Measurements from ENCODE around the gene CEP135. TPM values are rescaled to one million over a fixed set of nuclear protein-coding genes. Genes with fewer than 3 reads are reported as not detected.
"Not testable (repeated sequence)": the region's sequence is repeated elsewhere in the genome, so short reads cannot be mapped to it uniquely, and the experiment has no call there.

CEP135 gene
- 10 to 100 TPM; 10.8 to 26.6 (median 16.3) TPM for polyA plus RNA-seq (ENCODE audit: insufficient read length in 4 of 4)

- DNase-seq (ENCODE audit: low read depth in 4 of 4, low spot score in 2 of 4) = peak; percentile 86 to 90 (median 86)
Measured at GRCh38 chr4:55948726-55949481, at the start of gene CEP135. Gene CEP135 (plus strand): TSS chr4:55948945. CDS start chr4:55952131, 3,186 bp downstream.

DNA sequence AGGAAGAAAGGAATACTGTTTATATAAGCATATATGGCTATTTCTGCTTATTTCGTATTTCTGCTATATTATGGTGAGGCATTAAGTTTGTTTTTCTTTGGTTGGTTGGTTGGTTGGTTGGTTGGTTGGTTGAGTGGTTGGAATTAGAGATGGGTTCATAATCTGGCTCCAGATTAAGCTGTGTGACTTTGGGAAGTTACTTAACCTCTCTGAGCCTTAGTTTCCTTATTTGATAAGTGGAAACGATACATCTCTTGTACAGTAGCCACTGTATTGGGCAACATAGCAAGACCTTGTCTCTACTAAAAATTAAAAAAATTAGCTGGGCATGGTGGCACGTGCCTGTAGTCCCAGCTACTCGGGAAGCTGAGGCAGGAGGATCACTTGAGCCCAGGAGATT, 46.1 kb upstream of the CEP135 start:
- DNase-seq (ENCODE audit: low read depth in 4 of 4, low spot score in 2 of 4) = no peak

DNA sequence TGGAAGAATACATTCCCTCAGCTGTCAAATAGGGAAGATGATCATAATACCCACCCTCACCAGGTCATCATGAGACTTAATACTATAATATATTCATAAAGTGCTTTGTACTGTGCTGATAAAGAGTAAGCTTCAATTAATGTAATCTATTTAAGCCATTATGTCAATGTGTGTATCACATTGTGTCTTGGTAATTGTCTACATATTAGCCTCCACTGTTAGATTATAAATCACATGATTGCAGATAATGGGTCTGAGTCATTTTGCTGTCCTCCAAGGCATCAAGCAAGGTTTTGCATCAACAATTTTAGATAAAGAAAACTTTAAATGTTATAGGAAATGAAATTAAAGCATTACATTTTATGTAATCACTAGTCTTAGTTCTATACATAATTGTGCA, 45.2 kb upstream of the CEP135 start:
- no peak for DNase-seq (ENCODE audit: low read depth in 4 of 4, low spot score in 2 of 4)

DNA sequence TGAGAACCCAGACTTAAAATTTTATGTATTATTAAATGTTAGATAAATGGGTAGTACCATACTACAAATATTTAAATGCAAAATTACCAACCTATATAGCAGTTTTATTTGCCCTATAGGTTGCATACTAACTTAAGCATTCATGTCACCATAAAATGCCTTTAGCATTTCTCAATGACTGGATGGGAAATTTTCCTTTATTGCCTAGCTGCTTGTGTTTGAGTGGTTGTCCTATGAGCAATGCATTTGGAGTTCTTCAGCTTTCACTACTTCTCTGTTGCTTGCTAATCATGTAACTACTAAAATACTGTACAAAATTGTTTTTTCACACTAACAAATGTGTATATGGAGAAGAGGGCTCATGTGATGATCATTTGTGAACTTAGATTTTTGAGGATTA, 44.2 kb upstream of the CEP135 start:
- DNase-seq (ENCODE audit: low read depth in 4 of 4, low spot score in 2 of 4) = no peak

DNA sequence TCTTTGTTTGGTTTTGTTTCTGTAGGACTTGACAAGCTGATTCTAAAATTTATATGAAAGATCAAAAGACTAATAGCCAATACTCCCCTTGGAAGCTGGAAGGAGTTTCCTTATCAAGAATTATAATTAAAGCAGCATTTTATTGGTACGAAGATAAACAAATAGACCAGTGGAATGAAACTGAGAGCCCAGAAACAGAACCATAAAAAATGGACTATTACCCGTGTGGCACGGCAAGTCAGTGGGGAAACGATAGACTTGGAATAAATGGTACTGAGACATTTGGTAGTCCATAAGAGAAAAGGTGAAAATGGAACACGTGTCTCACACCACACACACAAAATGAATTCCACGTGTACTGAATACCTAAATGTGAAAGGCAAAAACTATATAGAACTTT, 42.4 kb upstream of the CEP135 start:
- DNase-seq (ENCODE audit: low read depth in 4 of 4, low spot score in 2 of 4) = no peak

DNA sequence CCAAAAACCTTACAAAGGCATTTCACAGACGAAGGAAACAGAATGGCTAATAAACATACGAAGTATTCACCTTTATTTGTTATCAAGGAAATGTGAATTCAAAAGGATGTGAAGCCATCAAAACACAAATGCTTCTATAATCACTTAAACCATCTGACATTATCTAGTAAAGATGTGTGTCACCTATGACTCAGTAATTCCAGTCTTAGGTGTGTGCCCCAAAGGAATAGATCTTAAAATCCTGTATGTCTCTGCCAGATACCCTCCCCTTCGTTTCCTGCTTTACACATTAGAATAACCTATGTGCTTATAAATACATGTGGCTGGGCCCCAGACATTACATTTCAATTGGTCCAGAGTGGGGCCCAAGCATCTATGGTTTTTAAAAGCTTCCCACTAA, 41.8 kb upstream of the CEP135 start:
- no peak for DNase-seq (ENCODE audit: low read depth in 4 of 4, low spot score in 2 of 4)

GRCh38 chr4:55907469-55907868, 41.3 kb upstream of the CEP135 start:
- DNase-seq (ENCODE audit: low read depth in 4 of 4, low spot score in 2 of 4) = no peak

DNA sequence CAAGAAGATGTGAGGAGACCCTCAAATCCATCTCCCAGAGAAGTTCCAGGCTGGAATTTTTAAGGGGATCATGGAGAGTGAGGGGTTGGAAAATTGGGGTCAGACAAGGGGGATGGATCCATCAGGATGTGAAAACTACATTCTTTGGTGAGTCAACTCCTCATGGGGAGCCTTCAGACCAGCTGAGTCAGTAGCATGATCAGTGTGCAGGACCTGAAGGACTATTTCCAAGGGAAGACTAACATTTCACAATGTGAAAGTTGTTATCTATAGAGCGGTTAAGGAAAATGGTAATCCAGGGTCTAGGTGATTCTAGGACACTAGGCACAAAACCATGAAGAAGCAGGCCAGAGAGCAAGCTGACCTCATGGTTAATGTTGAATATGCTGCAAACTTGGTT, 38.6 kb upstream of the CEP135 start:
- DNase-seq (ENCODE audit: low read depth in 4 of 4, low spot score in 2 of 4) = no peak

DNA sequence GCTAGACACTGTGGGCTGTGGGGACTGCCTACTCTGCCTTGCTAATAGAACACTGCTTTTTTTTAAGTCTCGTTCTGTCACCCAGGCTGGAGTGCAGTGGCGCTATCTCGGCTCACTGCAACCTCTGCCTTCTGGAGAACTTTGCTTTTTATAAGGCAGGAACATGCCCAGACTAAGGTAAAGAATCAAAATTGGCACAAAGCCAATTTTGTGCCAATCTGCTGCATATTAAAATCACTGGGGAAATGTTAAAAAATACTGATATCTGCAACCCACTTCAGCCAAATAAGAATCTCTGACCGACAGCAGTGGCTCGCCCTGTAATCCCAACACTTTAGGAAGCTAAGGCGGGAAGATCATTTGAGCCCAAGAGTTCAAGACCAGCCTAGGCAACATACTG, 36.5 kb upstream of the CEP135 start:
- DNase-seq (ENCODE audit: low read depth in 4 of 4, low spot score in 2 of 4) = no peak

DNA sequence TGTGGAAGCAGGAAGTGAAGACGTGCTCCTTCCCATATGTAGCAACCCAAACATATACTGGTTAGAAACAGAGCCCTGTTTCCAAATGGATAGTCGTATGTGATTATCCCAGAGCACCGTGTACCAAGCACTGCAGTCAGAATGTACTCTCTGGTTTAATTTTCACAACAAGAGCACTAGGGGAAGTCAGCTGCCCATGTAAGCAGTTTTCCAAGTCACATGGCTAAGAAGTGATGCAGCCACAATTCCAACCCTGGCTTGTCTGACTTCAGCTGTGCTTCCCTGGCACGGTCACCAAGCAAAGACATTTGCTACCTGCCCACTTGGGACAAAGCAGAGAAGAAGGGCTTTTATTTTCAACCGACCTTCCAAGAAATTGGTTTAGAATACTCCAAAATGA, 28.2 kb upstream of the CEP135 start:
- no peak for DNase-seq (ENCODE audit: low read depth in 4 of 4, low spot score in 2 of 4)

DNA sequence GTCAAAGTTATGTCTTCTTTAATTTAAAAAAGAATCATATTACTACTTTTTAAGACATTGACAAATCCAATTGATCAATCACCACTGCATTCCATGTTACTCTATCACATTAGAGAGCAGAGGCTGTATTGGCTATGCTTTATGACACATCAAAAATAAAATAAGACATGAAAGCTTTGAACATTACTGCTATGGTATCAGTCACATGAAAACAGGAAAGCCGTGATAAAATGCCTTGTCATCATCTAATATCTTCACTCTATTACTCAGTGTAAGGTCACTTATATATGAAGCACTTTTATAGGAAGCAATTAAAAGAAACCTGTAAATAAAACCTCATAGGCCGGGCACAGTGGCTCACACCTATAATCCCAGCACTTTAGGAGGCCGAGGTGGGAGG, 27.7 kb upstream of the CEP135 start:
- no peak for DNase-seq (ENCODE audit: low read depth in 4 of 4, low spot score in 2 of 4)

DNA sequence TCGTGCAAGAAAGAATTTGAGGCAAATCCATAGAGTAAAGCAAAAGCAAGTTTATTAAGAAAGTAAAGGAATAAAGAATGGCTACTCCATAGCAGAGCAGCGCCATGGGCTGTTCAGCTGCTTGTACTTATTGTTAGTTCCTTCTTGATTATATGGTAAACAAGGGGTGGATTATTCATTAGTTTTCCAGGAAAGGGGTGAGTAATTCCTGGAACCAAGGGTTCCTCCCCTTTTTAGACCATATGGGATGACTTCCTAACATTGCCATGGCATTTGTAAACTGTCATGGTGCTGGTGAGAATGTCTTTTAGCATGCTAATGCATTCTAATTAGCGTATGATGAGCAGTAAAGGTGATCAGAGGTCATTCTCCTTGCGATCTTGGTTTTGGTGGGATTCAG, 23.5 kb upstream of the CEP135 start:
- DNase-seq (ENCODE audit: low read depth in 4 of 4, low spot score in 2 of 4) = no peak

DNA sequence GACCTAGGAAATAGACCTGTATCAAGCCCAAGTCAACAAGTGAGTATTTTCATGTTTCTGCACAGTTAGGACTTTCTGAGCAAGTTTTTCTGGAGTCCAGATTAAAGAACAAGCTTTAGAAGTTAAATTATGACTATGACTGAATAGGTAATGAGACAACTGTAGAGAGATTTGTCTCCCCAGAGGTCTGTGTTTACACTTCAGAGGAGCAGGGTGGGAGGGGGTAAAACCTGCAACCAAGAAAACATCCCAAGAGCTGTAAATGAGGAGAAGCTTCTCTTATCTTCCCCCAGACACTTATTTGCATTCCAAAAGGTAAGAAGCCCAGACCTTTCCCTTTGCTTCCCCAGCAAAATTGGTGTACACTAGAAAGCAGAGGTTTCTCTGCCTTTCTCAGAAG, 22.1 kb upstream of the CEP135 start:
- no peak for DNase-seq (ENCODE audit: low read depth in 4 of 4, low spot score in 2 of 4)

GRCh38 chr4:55927803-55928437, 20.8 kb upstream of the CEP135 start:
- no peak for DNase-seq (ENCODE audit: low read depth in 4 of 4, low spot score in 2 of 4)

- DNase-seq (ENCODE audit: low read depth in 4 of 4, low spot score in 2 of 4) = no peak
Measured at GRCh38 chr4:55928846-55929245, 19.9 kb upstream of the CEP135 start.

- DNase-seq (ENCODE audit: low read depth in 4 of 4, low spot score in 2 of 4) = no peak
Measured at GRCh38 chr4:55931043-55931442, 17.7 kb upstream of the CEP135 start.

DNA sequence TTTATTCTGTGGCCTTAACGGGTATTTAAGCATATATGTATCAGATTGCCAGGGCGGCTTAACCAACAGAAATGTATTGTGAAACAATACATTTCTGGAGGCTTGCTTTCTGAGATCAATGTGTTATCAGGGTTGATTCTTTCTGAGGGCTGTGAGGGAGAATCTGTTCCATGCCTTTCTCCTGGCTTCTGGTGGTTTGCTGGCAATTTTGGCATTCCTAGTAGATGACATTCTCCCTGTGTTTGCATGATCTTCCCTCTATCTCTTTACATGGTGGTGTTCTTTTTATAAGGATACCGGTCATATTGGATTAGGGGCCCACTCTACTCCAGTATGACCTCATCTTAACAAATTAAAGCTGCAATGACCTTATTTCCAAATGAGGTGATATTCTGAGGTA, 16.9 kb upstream of the CEP135 start:
- no peak for DNase-seq (ENCODE audit: low read depth in 4 of 4, low spot score in 2 of 4)

GRCh38 chr4:55932511-55932910, 16.2 kb upstream of the CEP135 start:
- no peak for DNase-seq (ENCODE audit: low read depth in 4 of 4, low spot score in 2 of 4)

DNA sequence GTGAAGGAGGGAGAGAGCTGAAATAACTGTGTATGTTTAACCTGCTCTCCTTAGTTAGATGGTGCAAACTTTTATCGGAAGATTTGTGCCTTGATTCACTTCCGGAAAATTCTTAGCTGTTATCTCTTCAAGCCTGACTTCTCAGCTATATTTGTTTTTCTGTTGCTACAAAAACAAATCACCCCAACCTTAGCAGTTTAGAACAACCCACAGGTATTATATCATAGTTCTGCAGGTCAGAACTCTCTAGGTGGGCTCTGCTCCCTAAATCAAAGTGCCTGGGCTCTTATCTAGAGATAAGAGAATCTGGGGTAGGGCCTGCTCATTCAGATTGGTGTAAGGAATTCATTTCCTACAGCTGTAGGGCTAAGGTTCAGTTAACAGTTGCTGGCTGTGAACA, 15.1 kb upstream of the CEP135 start:
- no peak for DNase-seq (ENCODE audit: low read depth in 4 of 4, low spot score in 2 of 4)

GRCh38 chr4:55935907-55936306, 12.8 kb upstream of the CEP135 start:
- not testable (repeated sequence) for DNase-seq (ENCODE audit: low read depth in 4 of 4, low spot score in 2 of 4)

- DNase-seq (ENCODE audit: low read depth in 4 of 4, low spot score in 2 of 4) = no peak
Measured at GRCh38 chr4:55938481-55938880, 10.3 kb upstream of the CEP135 start.

DNA sequence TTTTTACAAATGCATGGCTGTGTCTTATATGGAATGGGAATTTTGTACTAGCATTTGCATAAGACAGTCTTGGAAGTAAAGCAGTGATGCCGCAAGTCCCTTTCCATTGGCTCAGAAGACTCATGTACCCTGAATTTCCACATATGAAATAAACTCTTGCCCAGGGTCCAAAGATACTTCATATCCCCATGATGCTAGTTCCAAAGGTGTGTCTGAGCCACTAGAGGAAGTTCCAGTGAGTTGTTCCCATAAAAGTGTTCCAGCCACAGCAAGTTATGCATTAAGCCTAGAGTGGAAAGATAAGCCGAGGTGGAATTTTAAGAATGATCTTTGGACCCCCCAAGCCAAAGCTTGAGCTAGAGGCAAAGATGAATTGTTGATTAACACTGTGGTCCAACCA, 9.3 kb upstream of the CEP135 start:
- DNase-seq (ENCODE audit: low read depth in 4 of 4, low spot score in 2 of 4) = no peak
